OCI-LY7 (cell line): Measurements from ENCODE around the gene GGA3. TPM values are rescaled to one million over a fixed set of nuclear protein-coding genes. Genes with fewer than 3 reads are reported as not detected.

Experiments used
- BruUV-seq: library from RNA; stranded (reverse); fragments of 400-500 nt; replicated peaks from 2 replicates; lab custom pipeline; 2021; lab: Mats Ljungman, UMichigan
- CTCF ChIA-PET: fragments of 300-600 bp; sonication (Branson Sonifier 250); formaldehyde crosslinking; loops from one replicate; lab custom pipeline; 2022; ENCODE audit warnings: antibody characterized with exemption; ENCODE audit not compliant: unreplicated experiment; lab: Charles Lee
- POLR2A ChIA-PET: fragments of 300-600 bp; sonication (Branson Sonifier 250); formaldehyde crosslinking; loops from one replicate; lab custom pipeline; 2022; ENCODE audit warnings: antibody characterized with exemption; lab: Charles Lee
- DNase-seq: peaks from one replicate; pipeline ENCODE4 v3.0.0-alpha.2; 2015; ENCODE audit warnings: low spot score
- H2AFZ ChIP-seq: fragments of 200-600 bp; sonication (generic), shearing (Covaris generic); 2 replicates; pipeline ENCODE4 v1.6.1; 2014; ENCODE audit warnings: mild to moderate bottlenecking, antibody characterized with exemption, low read length, moderate library complexity
- H3K27ac ChIP-seq: fragments of 200-600 bp; sonication (generic); 2 replicates; pipeline ENCODE4 v1.5.1; 2014; ENCODE audit warnings: mixed run types, low read depth, mild to moderate bottlenecking, moderate library complexity, low read length, inconsistent platforms; ENCODE audit not compliant: poor library complexity, severe bottlenecking
- H3K36me3 ChIP-seq: fragments of 200-600 bp; sonication (generic); 2 replicates; pipeline ENCODE4 v1.6.1; 2014; ENCODE audit warnings: mild to moderate bottlenecking, antibody characterized with exemption, low read length, moderate library complexity, mixed read lengths; ENCODE audit not compliant: insufficient read depth
- H3K4me1 ChIP-seq: fragments of 200-600 bp; sonication (generic); 2 replicates; pipeline ENCODE4 v1.5.1; 2014; ENCODE audit warnings: mild to moderate bottlenecking, low read length; ENCODE audit not compliant: insufficient read depth, poor library complexity, severe bottlenecking
- H3K4me2 ChIP-seq: fragments of 200-600 bp; sonication (generic); 2 replicates; pipeline ENCODE4 v1.6.1; 2014; ENCODE audit warnings: mild to moderate bottlenecking, low read length
- H3K4me3 ChIP-seq: fragments of 200-600 bp; sonication (generic); 2 replicates; pipeline ENCODE4 v1.5.1; 2014; ENCODE audit warnings: mild to moderate bottlenecking, low read depth, low read length; ENCODE audit not compliant: poor library complexity, severe bottlenecking
- H3K79me2 ChIP-seq: fragments of 200-600 bp; sonication (generic); 2 replicates; pipeline ENCODE4 v1.6.1; 2016; ENCODE audit warnings: low read depth, mild to moderate bottlenecking, low read length, moderate library complexity, mixed read lengths; ENCODE audit not compliant: insufficient read depth
- H3K9me2 ChIP-seq: fragments of 200-600 bp; sonication (generic); 2 replicates; pipeline ENCODE4 v1.6.1; 2016; ENCODE audit warnings: mild to moderate bottlenecking, low read length, mixed read lengths; ENCODE audit not compliant: insufficient read depth
- H3K9me3 ChIP-seq: fragments of 200-600 bp; sonication (generic); 2 replicates; pipeline ENCODE4 v1.6.1; 2014; ENCODE audit warnings: mild to moderate bottlenecking, mixed run types, low read length, mixed read lengths
- H4K20me1 ChIP-seq: fragments of 200-600 bp; sonication (generic); 2 replicates; pipeline ENCODE4 v1.6.1; 2014; ENCODE audit warnings: mild to moderate bottlenecking, antibody characterized with exemption, low read length, moderate library complexity, mixed read lengths; ENCODE audit not compliant: insufficient read depth
- EZH2phosphoT487 ChIP-seq: fragments of 200-600 bp; sonication (generic); IDR thresholded peaks from 2 replicates; pipeline ENCODE4 v1.6.1; 2018; ENCODE audit warnings: low read depth, borderline replicate concordance, mild to moderate bottlenecking, mixed run types, antibody characterized with exemption, low read length, moderate library complexity, mixed read lengths
- intact Hi-C: fragments of 100-400 bp; cut with micrococcal nuclease; formaldehyde crosslinking; loops from one replicate; pipeline ENCODE4 v1.10.0; 2022; ENCODE audit not compliant: unreplicated experiment
- total RNA-seq, 2 experiments: library from RNA; depleted of rRNA in 1 of 2; stranded (reverse); fragments of >200 nt in 1 of 2; shearing (Covaris generic) in 1 of 2; gene quantifications; 2 replicates each; pipeline ENCODE4 v1.2.3, GENCODE V29; 2014 to 2022
- TF ChIP-seq, protein P1 (sequence below): fragments of 200-600 bp; sonication (generic); conservative IDR thresholded peaks from 2 replicates; pipeline ENCODE4 v1.5.1; 2014; ENCODE audit warnings: mild to moderate bottlenecking, antibody characterized with exemption, low read length, moderate library complexity, mixed read lengths

Gene GGA3
- total RNA-seq, 2 experiments from 2014 or later = 77.6 to 106 TPM

DNA sequence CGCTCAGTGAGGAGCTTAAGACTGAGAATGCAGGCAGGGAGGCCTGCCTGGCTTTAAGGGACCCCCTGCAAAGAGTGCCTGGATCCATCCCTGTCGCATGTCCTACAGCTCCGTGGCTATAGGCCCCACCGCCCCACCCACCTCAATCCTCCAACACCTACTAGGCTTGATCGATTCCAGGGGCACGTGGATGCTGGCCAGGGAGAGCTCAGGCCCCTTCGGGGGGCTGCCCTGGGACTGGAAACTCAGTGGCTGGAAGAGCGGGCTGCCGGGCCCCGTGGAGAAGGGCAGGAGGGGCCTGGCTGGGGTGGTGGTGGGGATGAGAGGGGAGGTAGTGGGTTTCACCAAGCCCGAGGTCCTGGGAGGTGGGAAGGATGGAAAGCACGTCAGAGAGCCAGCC, 22.2 kb downstream of the GGA3 start:
- intact Hi-C loops = no loop called here
- no peak for TF ChIP-seq EZH2phosphoT487
- TF ChIP-seq, protein P1, sequence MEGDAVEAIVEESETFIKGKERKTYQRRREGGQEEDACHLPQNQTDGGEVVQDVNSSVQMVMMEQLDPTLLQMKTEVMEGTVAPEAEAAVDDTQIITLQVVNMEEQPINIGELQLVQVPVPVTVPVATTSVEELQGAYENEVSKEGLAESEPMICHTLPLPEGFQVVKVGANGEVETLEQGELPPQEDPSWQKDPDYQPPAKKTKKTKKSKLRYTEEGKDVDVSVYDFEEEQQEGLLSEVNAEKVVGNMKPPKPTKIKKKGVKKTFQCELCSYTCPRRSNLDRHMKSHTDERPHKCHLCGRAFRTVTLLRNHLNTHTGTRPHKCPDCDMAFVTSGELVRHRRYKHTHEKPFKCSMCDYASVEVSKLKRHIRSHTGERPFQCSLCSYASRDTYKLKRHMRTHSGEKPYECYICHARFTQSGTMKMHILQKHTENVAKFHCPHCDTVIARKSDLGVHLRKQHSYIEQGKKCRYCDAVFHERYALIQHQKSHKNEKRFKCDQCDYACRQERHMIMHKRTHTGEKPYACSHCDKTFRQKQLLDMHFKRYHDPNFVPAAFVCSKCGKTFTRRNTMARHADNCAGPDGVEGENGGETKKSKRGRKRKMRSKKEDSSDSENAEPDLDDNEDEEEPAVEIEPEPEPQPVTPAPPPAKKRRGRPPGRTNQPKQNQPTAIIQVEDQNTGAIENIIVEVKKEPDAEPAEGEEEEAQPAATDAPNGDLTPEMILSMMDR = no peak
- H3K4me2 ChIP-seq = no peak overlapping the region
- H4K20me1 ChIP-seq = no peaks in the 10 kb centered on the region
- ChIA-PET CTCF (interaction anchor here (0.6 to 1.7 kb wide), 5 partner anchors 23 to 245 kb away, joined by 3 to 6 read pairs (median 3); partner anchors contain the start of gene MIF4GD), POLR2A (no interaction called here)
- BruUV-seq = no TSS peak
- no peak overlapping the region for H2AFZ ChIP-seq
- peaks cover 99% of the 10 kb centered on the region for H3K36me3 ChIP-seq
- peaks cover 32% of the 10 kb centered on the region for H3K4me1 ChIP-seq
- H3K9me3 ChIP-seq = no peaks in the 10 kb centered on the region
- no peaks in the 10 kb centered on the region for H3K9me2 ChIP-seq
- no peaks in the 10 kb centered on the region for H3K79me2 ChIP-seq
- no peak overlapping the region for H3K4me3 ChIP-seq
- H3K27ac ChIP-seq = peak overlapping the region; percentile 15
- DNase-seq = no peak

DNA sequence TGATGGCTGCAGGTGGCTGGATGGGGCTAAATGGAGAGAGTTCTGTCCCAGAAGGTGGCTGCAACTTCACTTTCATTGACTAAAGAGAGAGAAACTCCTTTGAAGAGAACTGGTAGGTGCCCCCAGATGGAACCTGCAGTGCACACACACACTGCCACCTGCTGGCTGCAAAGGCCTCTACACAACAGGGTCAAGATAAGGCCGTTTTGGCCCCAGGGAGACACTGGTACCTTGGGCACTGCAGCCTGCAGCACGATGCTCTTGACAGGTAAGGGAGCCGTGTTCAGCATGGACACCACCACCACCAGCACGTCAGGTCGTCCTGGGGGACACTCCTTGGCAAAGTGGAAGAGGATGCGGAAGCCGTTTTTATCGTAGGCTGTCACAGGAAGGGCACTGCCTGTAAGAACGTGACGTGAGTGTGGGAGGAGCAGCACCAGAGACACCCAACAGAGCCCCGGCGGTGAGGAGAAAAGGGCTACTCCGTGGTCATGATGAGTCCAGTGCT, 22.7 kb downstream of the GGA3 start:
- Histone ChIP-seq H3K36me3 (peaks cover 97% of the 10 kb centered on the region), H2AFZ (no peak overlapping the region), H3K79me2 (no peaks in the 10 kb centered on the region), H4K20me1 (no peaks in the 10 kb centered on the region), H3K4me1 (peaks cover 27% of the 10 kb centered on the region), H3K4me2 (no peak overlapping the region), H3K9me2 (no peaks in the 10 kb centered on the region), H3K4me3 (no peak overlapping the region), H3K27ac (peak overlapping the region; percentile 15), H3K9me3 (no peaks in the 10 kb centered on the region)
- TF ChIP-seq, protein P1 = peak; percentile 99
- TF ChIP-seq EZH2phosphoT487 = no peak
- intact Hi-C loops = loop anchor here (1.0 kb wide), 1 partner anchor 124 kb away; no protein-coding TSS in a partner anchor
- CTCF ChIA-PET = interaction anchor here (0.6 kb wide), 1 partner anchor 32 kb away, joined by 4 read pairs; no protein-coding TSS in a partner anchor
- DNase-seq = peak; percentile 89
- BruUV-seq = no TSS peak
- POLR2A ChIA-PET = no interaction called here

DNA sequence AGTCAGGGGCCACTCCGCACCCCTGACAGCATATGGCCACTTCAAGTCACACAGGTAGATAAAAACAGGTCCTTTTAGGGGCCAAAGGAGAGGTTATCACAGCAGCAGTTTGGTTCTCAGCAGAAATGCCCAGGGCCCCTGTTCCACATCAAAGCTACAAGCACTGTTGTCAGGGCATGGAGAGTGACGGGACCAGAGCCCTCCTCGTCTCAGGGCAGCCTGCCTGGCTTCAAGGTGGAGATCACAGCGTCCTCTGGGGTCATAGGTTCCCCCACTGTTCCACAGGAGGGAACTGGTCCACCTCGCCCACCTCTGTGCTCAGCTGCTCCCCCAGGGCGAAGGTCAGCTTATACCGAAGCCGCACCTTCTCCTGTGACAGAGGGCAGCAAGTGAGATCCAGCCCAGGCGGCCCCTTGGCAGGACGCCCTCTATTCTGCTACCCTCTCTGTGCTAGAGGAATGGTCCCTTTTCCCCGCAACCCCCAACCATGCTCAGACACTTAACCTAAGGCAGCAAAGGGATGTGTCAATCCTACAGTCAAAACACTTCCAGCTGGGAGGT, 23.3 kb downstream of the GGA3 start:
- intact Hi-C loops = loop anchor here (1.0 kb wide), 1 partner anchor 124 kb away; no protein-coding TSS in a partner anchor
- no peak for TF ChIP-seq EZH2phosphoT487
- TF ChIP-seq, protein P1 = no peak
- H3K9me2 ChIP-seq = no peaks in the 10 kb centered on the region
- ChIA-PET POLR2A (no interaction called here), CTCF (interaction anchor here (0.6 kb wide), 1 partner anchor 31 kb away, joined by 4 read pairs; no protein-coding TSS in a partner anchor)
- H3K4me2 ChIP-seq = no peak overlapping the region
- H3K9me3 ChIP-seq = no peaks in the 10 kb centered on the region
- BruUV-seq = no TSS peak
- no peak overlapping the region for H2AFZ ChIP-seq
- H4K20me1 ChIP-seq = no peaks in the 10 kb centered on the region
- H3K27ac ChIP-seq = no peak overlapping the region
- no peak overlapping the region for H3K4me3 ChIP-seq
- H3K79me2 ChIP-seq = no peaks in the 10 kb centered on the region
- H3K36me3 ChIP-seq = peaks cover 95% of the 10 kb centered on the region
- no peak for DNase-seq
- H3K4me1 ChIP-seq = peaks cover 21% of the 10 kb centered on the region
